Measurements from ENCODE around the gene THOC6.

The THOC6 gene

DNA sequence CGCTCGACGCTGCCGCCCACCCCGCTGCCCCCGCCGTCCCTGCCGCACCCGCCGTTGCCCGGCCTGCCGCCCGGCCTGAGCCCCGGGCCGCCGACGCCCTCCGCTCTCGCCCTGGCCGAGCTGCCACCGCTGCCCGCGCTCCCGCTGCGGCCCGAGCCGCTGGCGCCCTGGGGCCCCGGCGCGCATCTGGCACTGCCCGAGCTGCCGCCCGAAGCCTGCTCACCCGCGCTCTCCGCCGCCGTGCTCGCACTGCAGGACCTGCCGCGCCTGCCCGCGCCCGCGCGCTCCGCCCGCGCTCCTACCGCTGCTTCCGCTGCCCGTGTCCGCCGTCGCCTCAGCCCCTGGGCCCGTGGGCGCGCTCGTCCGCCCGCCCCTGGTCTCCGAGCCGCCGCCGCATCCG is 19.5 kb upstream of the THOC6 start:
- Histone ChIP-seq H3K9me3 (ENCODE audit: insufficient read depth, low read length) (no peaks in the 10 kb centered on the region), H3K27me3 (ENCODE audit: insufficient read depth, insufficient read length) (peaks cover 13% of the 10 kb centered on the region), H3K9ac (ENCODE audit: insufficient read length, low read depth) (no peak overlapping the region), H3K36me3 (ENCODE audit: insufficient read depth, insufficient read length, low read length) (no peaks in the 10 kb centered on the region), H3K4me1 (ENCODE audit: insufficient read depth, insufficient read length) (peaks cover 35% of the 10 kb centered on the region), H3K4me3 (ENCODE audit: insufficient read length, low read depth) (peak overlapping the region; percentile 10)
- TF ChIP-seq ZNF274 (IDR thresholded peaks at IDR 0.05; ENCODE audit: low read depth, low read length) (no peak), SUZ12 (IDR thresholded peaks at IDR 0.05; ENCODE audit: extremely low read depth, insufficient read depth, insufficient read length) (no peak), YY1 (IDR thresholded peaks at IDR 0.05; ENCODE audit: insufficient read depth, insufficient read length) (no peak)
- DNase-seq (ENCODE audit: low read depth, low spot score): no peak

DNA sequence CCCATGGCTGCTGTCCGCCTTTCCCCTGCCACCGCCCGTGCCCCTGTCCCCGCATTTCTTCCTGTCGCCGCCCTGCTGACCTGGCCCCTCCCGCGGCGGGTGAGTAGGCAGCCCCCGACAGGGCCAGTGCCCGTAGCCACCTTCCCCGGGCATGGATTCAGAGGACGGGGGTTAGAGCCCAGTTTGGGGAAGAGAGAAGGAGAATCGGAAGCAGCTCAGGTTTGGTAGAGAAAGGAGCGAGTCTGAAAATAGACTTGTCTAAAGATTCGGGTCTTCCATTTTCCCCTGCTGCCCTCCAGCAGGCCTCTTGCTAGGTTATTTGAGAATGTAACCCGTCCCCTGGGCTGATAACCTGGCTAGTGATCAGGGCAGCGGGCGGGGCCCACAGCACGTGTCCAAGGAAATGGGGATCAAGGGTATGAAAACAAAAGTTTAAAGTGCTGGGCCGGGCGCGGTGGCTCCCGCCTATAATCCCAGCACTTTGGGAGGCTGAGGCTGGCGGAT is 19.0 kb upstream of the THOC6 start:
- no peak for TF ChIP-seq ZNF274 (IDR thresholded peaks at IDR 0.05; ENCODE audit: low read depth, low read length)
- TF ChIP-seq YY1 (IDR thresholded peaks at IDR 0.05; ENCODE audit: insufficient read depth, insufficient read length): no peak
- no peak for TF ChIP-seq SUZ12 (IDR thresholded peaks at IDR 0.05; ENCODE audit: extremely low read depth, insufficient read depth, insufficient read length)
- H3K4me1 ChIP-seq (ENCODE audit: insufficient read depth, insufficient read length): peaks cover 32% of the 10 kb centered on the region
- peak overlapping the region; percentile 47 for H3K9ac ChIP-seq (ENCODE audit: insufficient read length, low read depth)
- H3K27me3 ChIP-seq (ENCODE audit: insufficient read depth, insufficient read length): peaks cover 13% of the 10 kb centered on the region
- H3K9me3 ChIP-seq (ENCODE audit: insufficient read depth, low read length): no peaks in the 10 kb centered on the region
- DNase-seq (ENCODE audit: low read depth, low spot score): no peak
- peak overlapping the region; percentile 17 for H3K4me3 ChIP-seq (ENCODE audit: insufficient read length, low read depth)
- no peaks in the 10 kb centered on the region for H3K36me3 ChIP-seq (ENCODE audit: insufficient read depth, insufficient read length, low read length)

DNA sequence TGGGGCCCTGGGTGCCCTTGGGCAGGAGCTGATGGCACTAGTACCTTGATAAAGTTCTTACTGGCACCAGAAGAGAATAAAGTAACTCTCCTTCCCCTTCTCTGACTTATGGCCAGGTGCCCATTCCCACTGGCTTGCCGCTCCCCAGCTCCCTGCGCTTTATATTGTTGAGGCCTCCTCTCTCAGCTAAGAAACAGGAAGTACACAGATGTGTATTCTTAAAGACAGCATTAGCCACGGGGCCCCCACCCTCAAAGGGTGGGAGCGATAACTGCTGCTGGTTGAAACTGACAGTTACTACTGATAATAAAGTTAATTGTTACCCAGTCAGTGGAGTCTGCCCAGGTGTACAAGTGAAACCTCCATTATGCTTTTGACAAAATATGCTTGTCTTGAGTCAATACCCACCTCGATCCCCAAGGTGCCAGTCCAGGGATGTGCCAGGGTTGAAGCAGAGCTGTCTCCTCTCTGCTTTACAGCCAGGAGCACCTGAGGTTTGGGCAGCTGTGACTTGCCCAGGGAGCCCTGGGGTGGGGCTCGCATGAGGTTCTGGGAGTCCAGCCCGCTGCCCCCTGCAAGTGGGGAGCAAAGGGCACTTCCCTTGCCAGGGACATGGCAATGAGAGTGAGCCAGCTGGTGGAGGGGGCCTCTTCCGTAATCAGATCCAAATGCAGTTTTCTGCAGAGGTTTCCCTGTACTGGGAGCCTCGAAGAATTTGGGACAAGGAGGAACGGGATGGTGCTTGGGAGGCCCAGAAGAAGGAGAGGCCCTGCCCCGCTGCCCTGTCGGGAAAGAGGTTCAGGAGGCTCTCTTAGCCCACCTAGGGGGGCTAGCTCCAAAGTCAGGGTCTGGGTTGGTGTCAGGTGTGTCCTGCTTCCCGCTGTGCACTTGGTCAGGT is 16.5 kb upstream of the THOC6 start:
- no peak for DNase-seq (ENCODE audit: low read depth, low spot score)
- Histone ChIP-seq H3K4me1 (ENCODE audit: insufficient read depth, insufficient read length) (peaks cover 25% of the 10 kb centered on the region), H3K36me3 (ENCODE audit: insufficient read depth, insufficient read length, low read length) (no peaks in the 10 kb centered on the region), H3K27me3 (ENCODE audit: insufficient read depth, insufficient read length) (peaks cover 22% of the 10 kb centered on the region), H3K9ac (ENCODE audit: insufficient read length, low read depth) (peak overlapping the region; percentile 92), H3K4me3 (ENCODE audit: insufficient read length, low read depth) (peak overlapping the region; percentile 50), H3K9me3 (ENCODE audit: insufficient read depth, low read length) (no peaks in the 10 kb centered on the region)
- no peak for TF ChIP-seq YY1 (IDR thresholded peaks at IDR 0.05; ENCODE audit: insufficient read depth, insufficient read length)
- TF ChIP-seq ZNF274 (IDR thresholded peaks at IDR 0.05; ENCODE audit: low read depth, low read length): no peak
- TF ChIP-seq SUZ12 (IDR thresholded peaks at IDR 0.05; ENCODE audit: extremely low read depth, insufficient read depth, insufficient read length): no peak

DNA sequence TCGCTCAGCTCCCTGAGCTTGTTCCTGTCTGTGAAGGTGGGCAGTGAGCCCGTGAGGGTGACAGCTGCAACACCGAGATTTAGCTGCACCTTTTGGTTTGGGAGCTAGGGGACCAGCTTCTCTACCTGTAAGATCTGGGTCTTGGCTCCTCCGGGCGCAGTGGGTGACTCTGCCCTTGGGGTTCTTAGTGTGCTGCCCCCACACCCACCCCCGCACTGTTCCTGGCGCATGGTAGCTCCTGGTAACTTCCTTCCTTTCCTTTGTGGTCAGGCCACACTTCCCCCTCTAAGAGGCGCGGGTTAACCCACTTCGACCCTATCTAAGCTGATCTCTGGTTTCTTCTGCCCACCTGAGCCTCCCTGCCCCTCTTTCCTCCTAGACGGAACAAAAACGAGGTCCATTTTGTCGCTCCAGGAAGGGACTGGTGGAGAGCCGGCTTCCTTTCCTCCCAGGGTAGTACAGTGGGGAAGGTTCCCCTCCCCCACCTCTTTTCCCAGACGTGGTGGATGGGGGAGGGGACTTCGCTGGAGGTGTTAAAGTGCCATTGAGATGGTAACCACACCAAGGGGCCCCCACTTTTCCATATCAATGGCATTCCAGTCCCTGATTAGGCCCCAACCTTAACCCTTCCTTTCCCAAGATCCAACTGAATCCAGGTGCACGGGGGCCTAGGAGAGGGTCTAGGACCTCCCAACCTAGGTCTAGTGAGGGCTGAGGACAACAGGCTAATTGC is 15.7 kb upstream of the THOC6 start:
- TF ChIP-seq SUZ12 (IDR thresholded peaks at IDR 0.05; ENCODE audit: extremely low read depth, insufficient read depth, insufficient read length) (no peak), ZNF274 (IDR thresholded peaks at IDR 0.05; ENCODE audit: low read depth, low read length) (no peak), YY1 (IDR thresholded peaks at IDR 0.05; ENCODE audit: insufficient read depth, insufficient read length) (no peak)
- no peaks in the 10 kb centered on the region for H3K9me3 ChIP-seq (ENCODE audit: insufficient read depth, low read length)
- peaks cover 29% of the 10 kb centered on the region for H3K4me1 ChIP-seq (ENCODE audit: insufficient read depth, insufficient read length)
- no peaks in the 10 kb centered on the region for H3K36me3 ChIP-seq (ENCODE audit: insufficient read depth, insufficient read length, low read length)
- peak overlapping the region; percentile 92 for H3K9ac ChIP-seq (ENCODE audit: insufficient read length, low read depth)
- H3K27me3 ChIP-seq (ENCODE audit: insufficient read depth, insufficient read length): peaks cover 28% of the 10 kb centered on the region
- peak; percentile 99 for DNase-seq (ENCODE audit: low read depth, low spot score)
- peak overlapping the region; percentile 50 for H3K4me3 ChIP-seq (ENCODE audit: insufficient read length, low read depth)

DNA sequence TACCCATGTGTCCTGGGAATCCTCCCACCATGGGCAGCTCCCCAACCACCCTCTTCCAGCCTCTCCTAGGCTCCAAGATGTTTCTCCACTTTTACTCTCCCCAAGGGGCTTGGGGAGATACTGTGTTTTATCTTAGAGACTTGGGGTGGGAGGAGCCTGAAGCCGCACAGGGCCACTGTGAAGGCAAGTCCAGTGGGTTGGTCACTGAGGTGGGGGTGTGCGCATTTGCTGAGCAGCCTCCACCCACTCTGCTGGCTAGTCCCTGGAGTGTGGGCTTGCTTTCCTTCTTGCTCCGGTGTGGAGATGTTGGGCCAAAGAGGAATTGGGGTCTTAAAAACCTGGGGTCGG is 15.2 kb upstream of the THOC6 start:
- peaks cover 4% of the 10 kb centered on the region for H3K36me3 ChIP-seq (ENCODE audit: insufficient read depth, insufficient read length, low read length)
- peaks cover 34% of the 10 kb centered on the region for H3K4me1 ChIP-seq (ENCODE audit: insufficient read depth, insufficient read length)

DNA sequence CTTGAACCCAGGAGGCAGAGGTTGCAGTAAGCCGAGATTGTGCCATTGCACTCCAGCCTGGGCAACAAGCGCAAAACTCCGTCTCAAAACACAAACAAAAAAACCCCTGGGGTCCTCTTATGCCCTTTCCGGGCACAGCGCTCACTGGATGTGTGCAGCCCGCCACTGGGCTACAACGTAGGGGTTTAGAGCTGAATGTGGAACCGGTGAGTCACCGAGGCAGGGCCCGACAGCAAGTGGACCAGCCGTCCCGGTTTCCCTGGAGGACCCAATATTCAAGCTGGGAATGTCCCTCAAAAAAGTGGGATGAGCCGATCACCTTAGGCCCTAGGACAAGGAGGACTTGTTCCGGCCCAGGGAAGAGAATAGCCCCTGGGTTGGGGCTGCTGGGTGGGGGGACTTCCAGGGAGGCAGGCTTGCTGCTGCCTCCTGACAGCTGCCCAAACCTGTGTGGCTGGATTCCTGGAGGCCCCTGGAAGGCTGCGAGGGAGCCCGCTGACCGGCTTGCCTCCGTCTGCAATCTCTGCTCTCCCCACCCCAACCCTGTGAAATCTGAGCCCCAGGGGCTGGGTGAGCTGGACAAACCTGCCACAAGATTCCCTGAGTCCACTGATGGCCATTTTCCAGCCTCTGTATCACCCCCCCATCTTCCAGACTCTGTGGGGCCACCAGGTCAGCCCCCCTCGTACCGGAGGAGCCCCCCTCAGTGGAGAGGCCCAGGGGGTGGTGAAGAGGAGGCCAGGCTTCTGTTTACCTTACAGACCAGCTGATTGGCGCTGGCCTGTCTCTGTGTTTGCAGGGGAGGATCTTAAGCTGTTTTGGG is 14.1 kb upstream of the THOC6 start:
- Histone ChIP-seq H3K9me3 (ENCODE audit: insufficient read depth, low read length) (no peaks in the 10 kb centered on the region), H3K9ac (ENCODE audit: insufficient read length, low read depth) (peak overlapping the region; percentile 79), H3K4me1 (ENCODE audit: insufficient read depth, insufficient read length) (peaks cover 42% of the 10 kb centered on the region), H3K27me3 (ENCODE audit: insufficient read depth, insufficient read length) (peaks cover 33% of the 10 kb centered on the region), H3K36me3 (ENCODE audit: insufficient read depth, insufficient read length, low read length) (peaks cover 15% of the 10 kb centered on the region), H3K4me3 (ENCODE audit: insufficient read length, low read depth) (peak overlapping the region; percentile 36)
- TF ChIP-seq YY1 (IDR thresholded peaks at IDR 0.05; ENCODE audit: insufficient read depth, insufficient read length) (no peak), SUZ12 (IDR thresholded peaks at IDR 0.05; ENCODE audit: extremely low read depth, insufficient read depth, insufficient read length) (no peak), ZNF274 (IDR thresholded peaks at IDR 0.05; ENCODE audit: low read depth, low read length) (no peak)
- no peak for DNase-seq (ENCODE audit: low read depth, low spot score)

More for the DNA sequence above, 15.2 kb upstream of the THOC6 start:
- H3K27me3 ChIP-seq (ENCODE audit: insufficient read depth, insufficient read length): peaks cover 33% of the 10 kb centered on the region
- no peaks in the 10 kb centered on the region for H3K9me3 ChIP-seq (ENCODE audit: insufficient read depth, low read length)
- TF ChIP-seq SUZ12 (IDR thresholded peaks at IDR 0.05; ENCODE audit: extremely low read depth, insufficient read depth, insufficient read length) (no peak), YY1 (IDR thresholded peaks at IDR 0.05; ENCODE audit: insufficient read depth, insufficient read length) (no peak), ZNF274 (IDR thresholded peaks at IDR 0.05; ENCODE audit: low read depth, low read length) (no peak)
- no peak for DNase-seq (ENCODE audit: low read depth, low spot score)
- H3K9ac ChIP-seq (ENCODE audit: insufficient read length, low read depth): peak overlapping the region; percentile 26
- H3K4me3 ChIP-seq (ENCODE audit: insufficient read length, low read depth): peak overlapping the region; percentile 27

All from NT2/D1 (cell line).